HG03108 (cell line): Measurements from ENCODE around the gene THADA.
"Not testable (repeated sequence)": the region's sequence is repeated elsewhere in the genome, so short reads cannot be mapped to it uniquely, and the experiment has no call there.

Source experiments
- ATAC-seq: cut with Tn5 transposase; IDR thresholded peaks from one replicate; pipeline ENCODE4 v1.9.1; 2021; ENCODE audit warnings: moderate library complexity; ENCODE audit not compliant: unreplicated experiment

THADA gene

DNA sequence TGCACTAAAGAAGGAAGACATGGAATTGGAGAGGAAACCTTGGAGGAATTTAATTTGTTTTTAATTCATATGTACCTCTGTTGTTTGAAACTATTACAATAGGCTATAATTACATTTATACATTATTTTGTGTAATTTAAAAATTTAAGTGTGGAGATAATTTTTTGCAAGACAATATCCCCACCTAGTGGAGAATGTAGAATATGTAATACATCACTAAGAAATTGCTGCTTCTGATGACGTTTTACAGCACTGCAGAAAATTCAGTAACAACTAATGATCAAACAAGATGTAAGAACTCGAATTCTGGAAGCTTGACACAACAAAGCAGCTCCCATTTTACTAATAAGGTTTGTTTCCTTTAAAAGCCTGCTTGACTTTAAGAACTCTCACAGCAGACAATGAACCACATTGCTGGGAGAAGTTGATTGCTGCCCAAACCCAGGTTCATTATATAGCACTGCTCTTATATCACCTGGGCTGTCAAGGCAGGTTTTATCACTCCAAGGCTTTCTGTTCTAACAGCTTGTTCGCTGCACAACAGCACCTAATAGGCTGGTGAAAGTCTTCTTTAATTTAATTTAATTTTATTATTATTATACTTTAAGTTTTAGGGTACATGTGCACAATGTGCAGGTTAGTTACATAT lies 53.4 kb downstream of the THADA start:
- ATAC-seq = no peak

DNA sequence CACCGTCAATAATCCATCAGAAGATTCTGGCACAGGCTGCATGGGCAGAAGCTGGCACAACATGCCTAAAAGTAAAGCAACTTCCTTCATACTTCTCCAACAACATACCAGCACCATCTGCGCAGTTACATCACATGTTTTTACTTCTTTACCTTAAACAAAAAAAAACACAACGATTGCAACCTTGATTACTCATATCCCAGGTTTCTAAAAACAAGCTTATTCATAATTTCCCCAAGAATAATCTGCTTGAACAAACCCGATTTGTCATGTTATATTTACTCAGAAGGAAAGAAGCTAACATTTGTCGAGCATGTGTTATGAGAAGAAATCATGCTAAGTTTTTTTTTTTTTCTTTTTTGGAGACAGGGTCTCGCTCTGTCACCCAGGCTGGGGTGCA lies 54.7 kb downstream of the THADA start:
- no peak for ATAC-seq

DNA sequence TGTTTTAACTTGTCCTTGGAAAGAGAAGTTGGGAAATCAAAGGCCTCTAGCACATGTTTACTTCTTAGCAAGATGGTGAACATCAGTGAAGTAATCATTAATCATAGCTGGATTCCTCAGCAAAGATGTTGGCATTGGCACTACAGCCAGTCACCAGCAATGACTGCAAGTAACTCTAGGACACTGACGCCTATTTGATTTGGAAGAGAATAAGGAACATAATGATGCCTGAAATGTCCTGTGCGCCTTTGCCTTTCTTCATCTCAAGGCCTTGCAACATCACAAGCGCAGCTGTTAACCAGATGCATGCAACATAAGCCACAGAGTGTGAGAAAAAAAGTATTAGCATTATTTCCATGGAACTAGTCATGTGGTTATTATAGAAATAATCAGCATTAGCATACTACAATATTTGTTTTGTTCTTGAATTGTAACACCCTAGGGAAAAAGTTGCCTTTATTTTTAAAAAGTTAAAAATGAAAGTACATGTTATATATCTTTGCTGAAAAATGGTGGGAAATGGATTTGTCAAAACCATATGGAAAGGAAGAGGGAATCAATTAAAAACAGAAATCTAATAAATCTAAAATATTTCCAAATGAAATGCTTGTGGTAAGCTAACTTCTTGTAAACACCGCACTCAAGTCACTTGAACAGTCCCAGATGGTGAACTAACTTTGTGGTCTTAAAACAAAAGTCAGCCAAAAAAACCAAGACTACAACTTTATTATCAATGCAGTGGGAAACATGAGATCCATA lies 55.6 kb downstream of the THADA start:
- no peak for ATAC-seq

DNA sequence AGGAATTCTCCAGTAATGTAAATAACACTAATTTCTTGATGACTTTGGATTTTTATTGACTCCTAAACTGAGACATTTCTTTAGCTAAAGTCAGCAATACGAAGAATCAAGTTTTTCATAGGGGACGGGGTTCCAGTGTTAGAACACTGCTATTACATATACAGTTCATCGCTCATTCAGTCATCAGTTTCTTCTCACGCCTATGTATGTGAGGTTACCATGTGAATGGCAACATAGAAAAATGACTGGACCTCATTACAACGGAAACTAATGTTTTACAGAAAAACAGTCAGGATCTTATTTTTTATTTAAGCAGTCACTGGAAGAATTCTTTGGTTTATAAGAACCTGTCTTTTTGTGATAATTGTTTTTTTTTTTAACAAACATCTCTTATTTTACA lies 56.4 kb downstream of the THADA start:
- no peak for ATAC-seq

DNA sequence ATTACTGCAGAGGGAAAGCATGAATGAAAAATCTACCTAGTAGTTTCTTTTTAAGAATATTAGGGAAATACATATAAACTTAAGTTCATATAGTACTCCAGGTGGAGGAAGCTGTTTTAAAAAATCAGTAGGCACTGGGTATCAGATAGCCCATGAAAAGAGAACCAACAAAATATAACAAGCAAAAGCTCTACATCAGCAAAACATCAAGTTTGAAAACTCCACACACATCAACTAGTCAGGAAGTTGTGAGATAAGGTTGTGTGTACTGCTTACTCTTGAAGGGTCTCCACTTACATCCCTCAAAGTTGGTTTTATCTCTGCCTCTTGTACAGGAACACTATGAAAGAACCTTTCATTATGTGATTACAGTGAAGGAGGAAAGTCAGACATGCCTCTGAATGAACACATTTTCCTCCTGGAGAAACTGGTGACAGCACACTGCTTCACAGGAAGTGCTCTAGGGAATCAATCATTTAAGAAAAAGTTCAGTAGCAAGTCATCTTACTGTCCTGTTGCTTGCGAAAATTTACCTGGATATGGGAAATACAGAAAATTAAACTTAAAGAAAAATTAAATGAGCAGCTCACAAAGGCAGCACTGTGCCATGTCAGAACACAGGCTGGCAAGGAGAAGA lies 57.7 kb downstream of the THADA start:
- no peak for ATAC-seq

DNA sequence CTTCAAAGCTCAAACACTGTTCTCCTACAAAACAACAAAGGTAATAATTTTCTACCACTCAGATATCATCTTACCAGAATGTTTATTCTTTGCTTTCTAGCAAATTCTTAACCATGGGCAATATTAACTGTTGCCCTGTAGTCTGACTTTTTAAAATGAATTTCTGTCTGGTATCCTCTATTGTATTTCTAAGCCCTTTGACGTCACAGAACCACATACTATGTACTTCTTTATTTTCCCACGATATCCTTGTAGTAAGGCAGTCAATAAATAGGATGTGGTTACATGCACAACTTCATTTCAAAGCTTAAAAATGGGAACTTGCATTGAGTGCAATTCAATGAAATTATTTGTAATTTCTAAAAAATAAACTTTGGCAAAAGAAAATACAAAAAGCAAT lies 58.7 kb downstream of the THADA start:
- ATAC-seq = no peak

DNA sequence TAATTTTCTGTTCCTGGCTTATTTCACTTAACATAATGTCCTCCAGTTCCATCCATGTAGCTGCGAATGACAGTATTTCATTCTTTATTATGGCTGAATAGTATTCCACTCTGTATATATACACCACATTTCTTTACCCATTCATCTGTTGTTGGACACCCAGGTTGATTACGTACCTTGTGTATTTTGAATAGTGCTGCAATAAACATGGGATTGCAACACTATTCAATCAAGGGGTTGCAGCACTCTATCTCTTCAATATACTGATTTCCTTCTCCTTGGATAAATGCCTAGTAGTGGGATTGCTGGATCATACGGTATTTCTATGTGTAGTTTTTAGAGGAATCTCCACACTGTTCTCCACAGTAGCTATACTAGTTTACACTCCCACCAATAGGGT lies 61.3 kb downstream of the THADA start:
- no peak for ATAC-seq

DNA sequence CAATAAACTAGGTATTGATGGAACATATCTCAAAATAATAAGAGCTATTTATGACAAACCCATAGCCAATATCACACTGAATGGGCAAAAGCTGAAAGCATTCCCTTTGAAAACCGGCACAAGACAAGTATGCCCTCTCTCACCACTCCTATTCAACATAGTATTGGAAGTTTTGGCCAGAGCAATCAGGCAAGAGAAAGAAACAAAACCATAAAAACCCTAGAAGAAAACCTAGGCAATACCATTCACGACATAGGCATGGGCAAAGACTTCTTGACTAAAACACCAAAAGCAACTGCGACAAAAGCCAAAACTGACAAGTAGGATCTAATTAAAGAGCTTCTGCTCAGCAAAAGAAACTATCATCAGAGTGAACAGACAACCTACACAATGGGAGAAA lies 63.3 kb downstream of the THADA start:
- ATAC-seq = not testable (repeated sequence)

DNA sequence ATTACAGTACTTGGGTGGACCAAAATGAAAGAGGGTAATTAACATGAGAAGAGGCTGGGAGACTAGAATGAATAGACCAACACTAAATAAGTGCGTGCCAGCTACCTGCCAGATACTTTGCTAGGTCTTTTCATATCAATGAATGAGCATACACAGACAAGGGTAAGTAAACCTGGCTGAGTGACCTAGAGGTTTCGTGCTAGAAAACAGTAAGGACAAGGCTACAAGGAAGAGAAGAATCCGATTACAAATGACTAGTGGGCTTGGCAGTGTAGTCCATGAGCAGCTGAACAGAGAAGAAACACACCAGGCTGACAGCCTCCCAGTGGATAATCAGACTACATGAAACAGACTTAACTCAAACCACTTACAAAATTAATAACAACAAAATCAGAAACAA lies 64.6 kb downstream of the THADA start:
- no peak for ATAC-seq

DNA sequence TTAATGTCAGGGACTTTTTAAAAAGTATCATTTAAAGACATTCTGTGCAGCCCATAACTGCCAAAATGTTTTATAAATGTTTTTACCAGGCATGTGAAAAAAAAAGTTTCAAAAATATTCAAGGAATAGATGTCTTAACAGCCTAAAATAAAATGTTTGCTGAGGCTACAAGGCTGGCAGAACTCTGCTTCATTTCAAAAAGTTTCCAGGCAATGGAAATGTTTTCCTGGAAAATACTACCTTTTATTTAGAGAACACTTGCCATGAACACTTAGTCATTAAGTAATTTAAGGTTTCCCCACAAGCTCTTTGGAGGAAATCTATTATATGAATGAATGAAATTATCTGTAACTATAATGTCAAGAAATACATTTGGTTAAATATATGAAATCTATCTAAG lies 68.8 kb downstream of the THADA start:
- no peak for ATAC-seq

DNA sequence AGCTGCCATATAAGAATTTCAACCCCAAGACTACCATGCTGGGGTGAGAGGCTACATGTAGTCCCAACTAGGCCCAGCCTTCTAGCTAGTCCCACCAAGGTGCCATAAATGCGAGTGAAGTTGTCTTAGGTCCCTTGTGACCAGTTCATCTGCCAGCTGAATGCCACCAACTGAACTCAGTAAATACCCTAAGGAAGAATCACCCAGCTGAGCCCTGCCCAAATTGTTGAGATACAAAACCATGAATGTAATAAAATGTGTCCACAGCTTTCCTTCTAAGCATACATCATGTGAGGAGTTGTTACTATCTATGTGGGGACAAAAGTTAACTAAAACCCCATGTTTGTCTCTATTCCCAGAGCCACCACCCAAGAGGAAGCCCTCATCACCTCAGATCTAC lies 70.3 kb downstream of the THADA start:
- no peak for ATAC-seq

DNA sequence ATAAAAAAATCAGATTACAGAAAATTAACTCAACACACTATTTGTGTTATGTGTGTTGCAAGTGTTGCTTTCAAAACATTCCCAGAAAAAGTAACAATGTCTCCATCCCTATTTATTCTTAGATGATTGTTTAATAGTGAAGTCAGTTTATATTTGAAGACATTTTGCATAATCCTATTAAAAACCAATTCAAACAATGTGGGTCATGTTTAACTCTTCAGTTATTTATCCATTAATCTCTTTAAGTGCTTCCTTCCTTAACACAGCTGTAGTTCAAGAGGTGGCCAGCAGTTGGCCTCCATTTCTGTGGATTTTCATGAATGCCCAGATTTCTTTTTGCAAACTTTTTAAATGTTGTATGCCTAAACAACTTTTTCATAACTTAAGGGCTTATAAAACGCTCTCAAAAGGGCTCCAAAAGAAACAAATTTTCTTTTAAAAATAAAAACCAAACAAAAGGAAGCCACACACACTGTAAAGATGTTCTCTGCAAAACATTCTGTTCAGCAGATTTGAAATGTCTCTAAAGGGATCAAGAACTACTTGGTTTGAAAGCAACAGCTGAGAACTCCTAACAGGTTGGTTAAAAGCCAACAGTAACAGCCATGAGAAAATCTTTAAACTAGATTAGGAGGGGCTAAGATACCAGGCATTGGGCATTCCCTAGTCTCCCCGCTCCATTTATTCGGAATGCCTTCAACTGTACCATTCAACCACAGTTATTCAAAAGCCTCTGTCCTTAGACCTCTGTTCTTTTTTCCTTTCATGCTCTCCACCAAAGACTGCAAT lies 71.5 kb downstream of the THADA start:
- no peak for ATAC-seq

DNA sequence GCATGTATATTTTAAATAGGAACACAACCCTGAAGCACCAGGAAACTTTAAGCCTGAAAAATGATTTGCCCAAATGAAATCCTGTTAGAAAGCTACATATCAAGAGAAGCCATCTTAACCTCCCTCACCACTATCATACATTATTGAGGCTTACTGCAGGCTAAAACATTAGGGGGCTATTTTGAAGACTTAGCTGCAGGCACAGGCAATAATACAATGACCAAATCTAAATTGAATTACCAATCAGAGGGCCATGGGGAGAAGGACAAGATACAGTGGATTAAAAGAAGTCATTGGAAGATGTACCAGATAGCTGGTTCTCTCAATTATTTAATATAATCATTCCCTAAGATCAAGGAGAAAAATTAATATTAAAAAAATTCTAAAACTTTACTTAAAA lies 73.7 kb downstream of the THADA start:
- ATAC-seq = no peak

DNA sequence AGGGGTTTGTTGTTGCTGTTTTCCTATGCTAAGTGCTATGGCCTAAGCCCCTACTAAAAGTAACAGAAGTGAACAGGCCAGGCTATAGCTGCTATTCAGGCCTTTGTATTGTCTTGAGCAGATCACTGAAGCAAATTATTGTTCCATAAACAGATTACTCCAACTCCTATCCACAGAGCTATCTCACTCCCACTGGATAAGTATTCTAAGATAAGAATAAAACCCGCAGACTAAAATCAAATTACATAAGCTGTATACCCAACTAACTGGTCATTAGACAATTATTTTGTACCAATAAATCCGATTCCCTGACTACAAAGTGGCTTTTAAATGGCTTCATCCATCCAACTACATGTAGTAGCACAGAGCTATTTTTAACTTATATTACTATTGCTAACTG lies 74.3 kb downstream of the THADA start:
- ATAC-seq = no peak

DNA sequence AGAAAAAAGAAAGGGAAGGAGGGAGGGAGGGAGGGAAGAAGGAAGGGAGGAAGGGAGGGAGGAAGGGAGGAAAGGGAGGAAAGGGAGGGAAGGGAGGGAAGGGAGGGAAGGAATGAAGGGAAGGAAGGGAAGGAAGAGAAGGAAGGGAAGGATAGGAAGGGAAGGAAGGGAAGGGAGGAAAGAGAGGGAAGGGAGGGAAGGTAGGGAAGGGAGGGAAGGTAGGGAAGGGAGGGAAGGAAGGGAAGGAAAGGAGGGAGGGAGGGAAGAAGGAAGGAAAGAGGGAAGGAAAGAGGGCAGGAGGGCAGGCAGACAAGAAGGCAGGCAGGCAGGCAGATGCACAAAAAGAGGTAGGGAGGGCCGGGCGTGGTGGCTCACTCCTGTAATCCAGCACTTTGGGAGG lies 74.9 kb downstream of the THADA start:
- ATAC-seq = no peak

DNA sequence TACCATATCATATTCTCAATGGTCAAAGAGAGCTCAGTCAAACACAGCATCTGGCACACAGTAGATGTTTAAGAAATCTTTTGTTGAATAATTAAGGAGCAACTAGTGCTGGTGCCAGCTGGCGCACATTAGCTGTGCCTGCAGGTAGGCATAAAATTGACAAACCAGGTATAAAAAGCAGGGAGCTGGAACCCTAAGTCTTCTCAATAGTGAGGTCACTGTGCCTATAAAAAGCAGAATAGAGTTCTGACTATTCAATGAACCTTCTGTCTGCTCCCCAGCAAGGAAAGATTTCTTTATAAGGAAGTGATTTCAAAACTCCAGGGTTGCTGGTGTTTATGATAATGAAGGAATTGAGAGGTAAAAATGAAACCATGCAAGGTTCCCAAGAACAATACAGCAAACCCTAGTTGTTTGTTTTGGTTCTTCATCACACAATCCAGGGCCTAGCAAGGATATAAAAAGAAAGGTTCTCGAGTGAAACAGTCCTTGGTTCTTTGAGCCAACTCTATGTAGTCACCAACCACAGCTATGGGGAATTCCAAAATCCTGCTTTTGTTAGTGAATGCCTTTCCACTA lies 76.1 kb downstream of the THADA start:
- no peak for ATAC-seq

DNA sequence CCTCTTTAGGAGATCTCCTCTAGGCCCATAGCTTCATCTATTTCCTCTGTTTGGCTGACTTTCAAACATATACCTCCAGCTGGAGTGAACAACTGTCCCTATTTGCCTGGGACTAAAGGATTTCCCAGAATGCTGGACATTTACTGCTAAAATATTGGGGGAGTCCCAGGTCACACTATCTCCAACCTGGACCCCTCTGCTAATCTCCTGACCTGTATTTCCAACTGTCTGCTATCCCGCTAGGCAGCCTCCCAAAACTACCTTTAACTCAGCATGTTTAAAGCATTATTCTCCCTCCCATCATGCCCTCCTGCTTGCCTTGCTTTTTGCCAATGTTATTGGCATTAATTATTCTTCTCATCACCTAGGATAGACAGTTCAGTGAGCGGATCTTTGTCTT lies 77.1 kb downstream of the THADA start:
- ATAC-seq = no peak

DNA sequence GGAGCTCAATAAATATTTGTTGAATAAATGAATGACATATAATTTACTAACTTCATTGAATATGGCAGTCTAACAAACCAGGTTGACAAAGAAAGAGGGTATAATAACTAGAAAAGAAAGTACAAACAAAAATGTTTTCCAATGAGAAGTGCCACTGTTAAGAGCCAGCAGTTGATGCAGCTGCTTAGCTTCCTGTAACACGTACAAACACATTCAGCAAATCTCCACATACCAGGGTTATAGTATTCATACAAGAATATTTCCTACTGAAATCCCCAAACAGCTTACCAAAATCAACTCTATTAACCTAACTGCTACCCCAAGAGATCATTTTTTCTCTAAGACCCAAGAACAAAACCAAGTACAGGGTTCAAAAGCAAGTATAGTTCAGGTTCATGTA lies 77.7 kb downstream of the THADA start:
- ATAC-seq = no peak

DNA sequence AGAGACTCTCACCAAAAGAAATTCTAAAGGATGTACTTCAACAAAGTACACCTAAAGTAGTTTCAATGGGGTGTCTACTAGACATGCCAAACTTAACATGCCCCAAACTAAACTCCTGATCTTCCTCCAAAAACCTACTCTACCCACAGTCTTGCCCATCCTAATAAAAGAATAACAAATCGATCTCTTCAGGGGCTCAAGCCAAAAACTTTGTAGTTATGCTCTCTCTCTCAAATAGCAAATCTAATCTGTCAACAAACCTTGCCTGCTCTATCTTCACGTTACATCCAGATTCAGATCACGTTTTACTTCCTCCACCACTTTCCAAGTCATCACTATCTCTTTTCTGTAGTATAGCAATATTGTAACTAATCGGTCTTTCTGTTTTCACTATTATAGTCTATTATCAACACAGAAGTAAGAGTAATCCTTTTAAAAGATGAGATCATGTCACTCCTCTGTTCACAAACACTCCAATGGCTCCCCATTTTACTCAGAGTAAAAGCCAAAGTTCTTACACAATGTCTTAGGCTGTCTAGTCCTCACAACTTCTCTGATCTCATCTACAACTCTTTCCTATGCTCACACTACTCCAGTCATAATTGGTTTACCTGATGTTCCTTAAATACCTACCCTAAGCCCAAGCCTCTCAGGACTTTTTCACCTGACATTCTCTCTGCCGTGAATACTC lies 79.9 kb downstream of the THADA start:
- no peak for ATAC-seq

DNA sequence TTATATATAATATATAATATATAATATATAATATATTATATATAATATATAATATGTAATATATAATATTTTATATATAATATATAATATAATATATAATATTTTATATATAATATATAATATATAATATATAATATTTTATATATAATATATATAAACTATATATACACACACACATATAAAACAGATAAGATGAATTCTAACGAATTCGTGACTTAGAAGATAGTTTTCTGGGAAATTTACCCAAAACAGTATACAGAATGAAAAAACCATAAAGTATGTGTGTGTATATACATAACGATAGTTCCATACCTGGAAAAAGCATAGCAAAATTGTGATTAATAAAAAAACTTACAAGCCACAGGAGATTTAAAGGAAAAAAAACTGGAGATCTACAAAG lies 80.6 kb downstream of the THADA start:
- ATAC-seq = no peak

DNA sequence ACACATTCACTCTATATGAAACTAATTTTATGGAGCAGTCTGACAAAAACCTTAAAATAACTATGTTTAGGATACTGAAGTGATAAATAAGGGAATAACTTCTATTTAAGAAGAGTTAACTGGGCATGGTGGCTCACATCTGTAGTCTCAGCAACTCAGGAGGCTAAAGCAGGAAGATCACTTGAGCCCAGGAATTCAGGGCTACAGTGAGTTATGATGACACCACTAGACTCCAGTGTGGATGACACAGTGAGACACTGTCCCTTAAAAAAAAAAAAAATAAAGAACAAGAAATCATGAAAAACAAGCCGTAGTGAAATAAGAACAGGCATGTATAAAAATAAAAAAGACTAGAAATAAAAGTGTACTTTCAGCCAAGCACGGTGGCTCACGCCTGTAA lies 82.0 kb downstream of the THADA start:
- ATAC-seq = no peak
